GM18498 (cell line): ENCODE data around the gene USP22.

Source experiments
- ATAC-seq: cut with Tn5 transposase; IDR thresholded peaks from one replicate; pipeline ENCODE4 v1.9.1; 2021; ENCODE audit warnings: mild to moderate bottlenecking, moderate library complexity; ENCODE audit not compliant: unreplicated experiment

USP22 gene

GRCh38 chr17:21021208-21021803, 21.5 kb downstream of the USP22 start:
- no peak for ATAC-seq

DNA sequence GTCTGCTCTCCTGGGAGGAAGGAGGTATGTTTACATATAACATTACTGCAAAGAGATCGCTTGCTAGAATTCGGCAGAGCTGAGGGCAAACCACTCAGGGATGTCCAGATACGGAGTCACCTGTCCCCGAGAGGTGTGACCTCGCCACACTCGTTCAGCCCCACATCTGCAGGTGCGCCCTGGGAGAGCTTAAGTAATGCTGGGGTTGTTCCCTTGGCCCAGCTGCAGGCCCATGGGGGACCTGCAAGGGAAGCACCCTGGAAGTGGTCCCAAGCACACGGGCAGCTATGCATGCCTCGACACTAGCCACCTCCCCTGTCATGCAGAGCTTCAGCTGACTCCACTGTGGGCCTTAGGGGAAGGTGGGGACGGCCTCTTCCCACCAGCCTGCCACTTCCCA, 22.2 kb downstream of the USP22 start:
- no peak for ATAC-seq

DNA sequence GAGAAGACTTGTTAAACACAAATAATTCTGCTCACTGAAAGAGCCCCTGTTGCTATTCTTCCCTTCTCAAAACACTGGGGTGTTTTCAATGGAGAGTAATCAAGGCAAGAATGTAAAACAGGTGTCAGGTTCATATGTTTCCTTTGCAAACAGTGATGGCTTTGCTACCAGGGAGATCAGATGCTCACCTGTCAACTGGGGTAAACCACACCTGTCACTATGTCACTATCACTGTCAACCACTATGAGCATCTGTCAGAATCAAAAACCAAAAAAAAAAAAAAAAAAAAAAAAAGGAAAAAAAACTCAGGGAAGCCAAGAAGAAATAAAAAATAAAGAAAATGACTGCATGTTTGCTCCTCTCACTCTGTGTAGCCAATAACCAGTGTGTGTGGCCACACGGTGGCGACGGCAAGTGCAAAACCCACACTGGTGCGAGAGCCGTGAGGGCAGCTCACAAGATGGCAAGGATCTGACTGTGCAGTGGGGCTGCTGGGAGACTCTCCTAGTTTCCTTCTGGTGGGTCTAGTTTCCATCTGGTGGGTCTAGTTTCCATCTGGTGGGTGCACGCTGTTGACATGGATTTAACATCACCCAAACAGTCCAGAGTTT, 22.7 kb downstream of the USP22 start:
- no peak for ATAC-seq

GRCh38 chr17:21018894-21019293, 23.9 kb downstream of the USP22 start:
- ATAC-seq, result no peak

DNA sequence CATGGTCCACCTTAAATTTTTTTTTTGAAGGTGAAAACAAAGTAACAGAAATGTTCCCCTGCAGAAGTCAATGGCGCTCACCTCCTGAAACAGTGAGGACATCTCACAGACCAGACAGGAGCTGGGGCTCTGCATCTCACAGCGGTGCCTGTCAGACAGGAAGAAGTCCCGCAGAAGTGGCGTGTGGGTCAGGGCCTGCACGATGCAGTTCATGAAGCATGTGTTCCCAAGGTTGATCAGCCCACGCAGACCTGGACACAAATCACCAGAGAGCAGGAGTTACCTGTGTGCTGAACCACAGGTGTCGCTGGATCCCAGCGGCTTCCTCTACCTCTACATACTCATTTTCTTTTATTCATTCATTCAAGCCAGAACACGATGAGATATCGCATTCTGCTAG, 24.9 kb downstream of the USP22 start:
- no peak for ATAC-seq

DNA sequence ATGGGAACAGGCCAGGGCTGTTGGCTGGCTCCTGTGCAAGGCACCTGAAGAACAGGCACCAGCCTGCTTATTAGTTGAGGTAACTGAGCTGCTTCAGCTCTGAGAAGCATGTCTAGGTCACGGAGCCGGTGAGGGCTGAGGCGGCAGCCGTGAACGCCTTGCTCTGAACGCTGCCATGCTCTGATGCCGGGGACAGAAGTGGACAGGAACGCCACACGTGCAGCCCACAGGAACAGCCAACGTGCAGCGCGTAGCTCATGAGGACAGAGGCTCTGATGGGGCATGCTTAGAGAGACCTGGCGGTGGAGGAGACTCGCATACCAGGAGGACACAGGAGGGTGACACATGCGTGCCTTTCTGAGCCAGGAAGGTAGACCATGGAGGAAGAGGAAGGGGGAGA, 25.6 kb downstream of the USP22 start:
- ATAC-seq, result no peak

- ATAC-seq, result no peak
These were observed 26.0 kb downstream of the USP22 start for GRCh38 chr17:21016826-21017225.

DNA sequence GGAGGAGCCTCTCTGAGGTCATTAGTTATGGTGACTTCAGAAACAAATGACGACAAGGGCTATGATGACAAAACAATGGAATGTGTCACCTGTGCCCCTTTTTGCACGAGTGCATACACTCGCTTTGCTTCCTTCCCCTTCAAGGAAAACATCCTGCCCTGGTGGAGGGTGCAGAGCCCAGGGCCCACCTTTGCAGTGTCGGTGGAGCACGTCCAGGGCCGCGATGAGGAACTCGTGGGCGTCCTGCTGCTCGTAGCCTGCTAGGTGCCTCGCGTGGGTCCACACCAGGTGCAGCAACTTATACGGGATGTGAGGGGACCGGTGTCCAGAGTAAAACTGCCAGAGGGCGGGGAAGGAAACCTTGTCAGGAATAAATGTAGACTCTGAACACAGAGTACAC, 27.2 kb downstream of the USP22 start:
- ATAC-seq, result no peak

DNA sequence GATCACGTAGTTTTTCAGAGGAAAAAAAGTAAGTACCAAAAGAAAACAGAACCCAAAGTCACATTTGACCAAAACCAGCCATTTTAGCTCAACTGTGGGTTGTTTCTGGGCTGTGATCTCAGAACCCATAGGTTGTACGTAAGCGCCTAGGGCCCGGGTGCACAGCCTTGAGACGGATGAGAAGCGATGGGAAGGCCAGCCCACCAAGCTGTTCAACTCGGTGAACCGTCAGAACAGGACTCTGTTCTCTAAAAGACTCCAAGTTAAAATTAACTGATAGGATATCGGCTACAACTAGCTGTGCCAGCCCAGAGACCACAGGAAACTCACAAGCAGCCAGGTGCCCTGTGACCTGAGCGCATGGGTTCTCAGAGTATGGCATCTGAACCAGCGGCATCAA, 28.3 kb downstream of the USP22 start:
- no peak for ATAC-seq

DNA sequence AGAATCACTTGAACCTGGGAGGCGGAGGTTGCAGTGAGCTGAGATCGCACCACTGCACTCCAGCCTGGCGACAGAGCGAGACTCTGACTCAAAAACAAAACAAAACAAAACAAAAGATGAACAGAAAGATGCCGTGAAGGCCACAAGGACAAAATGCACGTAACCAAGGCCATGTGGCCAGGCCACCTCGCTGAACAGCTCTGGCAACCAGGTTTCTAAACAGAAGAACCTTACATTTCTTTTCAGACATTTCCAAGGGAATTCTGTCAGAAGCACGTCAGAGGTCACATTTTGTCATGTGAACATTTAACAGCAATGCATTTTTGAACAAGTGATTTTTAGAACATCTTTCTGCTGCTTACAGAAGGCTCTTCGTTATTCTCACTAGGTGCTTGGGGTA, 28.8 kb downstream of the USP22 start:
- no peak for ATAC-seq

DNA sequence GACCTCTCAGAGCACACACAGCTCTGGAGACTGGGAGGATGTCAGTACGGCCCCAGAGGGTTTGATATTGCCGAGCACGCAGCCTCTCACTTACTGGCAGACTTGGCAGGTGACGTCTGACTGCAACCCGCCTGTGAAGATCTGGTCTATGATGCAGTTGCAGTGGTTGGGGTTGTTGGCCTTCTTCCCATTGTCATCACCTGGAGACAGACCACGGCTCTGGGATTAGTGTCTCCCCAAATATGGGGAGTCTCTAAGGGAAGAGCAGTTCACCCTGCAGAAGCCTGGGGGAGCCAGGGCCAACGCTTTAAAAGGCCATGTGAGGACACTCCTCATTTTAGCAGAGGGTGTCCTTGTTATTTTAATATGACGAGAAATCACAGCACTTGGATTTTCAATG, 30.1 kb downstream of the USP22 start:
- no peak for ATAC-seq

- ATAC-seq, result no peak
These were observed 31.9 kb downstream of the USP22 start for GRCh38 chr17:21010705-21011596.

DNA sequence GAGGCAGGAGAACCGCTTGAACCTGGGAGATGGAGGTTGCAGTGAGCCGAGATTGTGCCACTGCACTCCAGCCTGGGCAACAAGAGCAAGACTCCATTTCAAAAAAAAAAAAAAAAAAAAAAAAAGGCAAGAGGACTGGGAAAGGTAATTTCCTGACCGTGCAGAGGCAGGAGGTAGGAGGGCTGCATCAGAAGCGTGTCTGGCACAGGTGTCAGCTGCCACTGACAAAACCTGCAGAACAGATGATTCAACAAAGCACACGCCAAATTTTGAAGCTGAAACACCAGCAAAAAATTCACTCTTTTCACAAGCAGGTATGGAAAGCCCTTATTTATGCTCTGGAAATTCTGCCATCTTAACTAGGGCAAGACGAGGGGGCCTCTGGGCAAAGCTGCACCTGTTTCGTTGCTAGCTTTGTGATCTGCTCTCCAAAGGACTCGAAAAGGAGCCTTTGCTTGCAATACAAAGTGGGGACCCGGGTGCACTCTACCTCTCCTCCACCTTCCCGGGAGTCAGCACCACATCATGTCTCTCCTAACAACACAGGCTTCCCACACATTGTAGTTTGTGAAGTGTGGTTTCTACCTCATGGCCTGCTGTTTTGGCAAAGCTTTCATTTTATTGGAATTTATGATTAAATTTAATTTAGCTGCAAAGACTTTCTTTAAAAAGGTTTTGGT, 33.7 kb downstream of the USP22 start:
- no peak for ATAC-seq

- no peak for ATAC-seq
These were observed 34.5 kb downstream of the USP22 start for GRCh38 chr17:21008160-21008915.

DNA sequence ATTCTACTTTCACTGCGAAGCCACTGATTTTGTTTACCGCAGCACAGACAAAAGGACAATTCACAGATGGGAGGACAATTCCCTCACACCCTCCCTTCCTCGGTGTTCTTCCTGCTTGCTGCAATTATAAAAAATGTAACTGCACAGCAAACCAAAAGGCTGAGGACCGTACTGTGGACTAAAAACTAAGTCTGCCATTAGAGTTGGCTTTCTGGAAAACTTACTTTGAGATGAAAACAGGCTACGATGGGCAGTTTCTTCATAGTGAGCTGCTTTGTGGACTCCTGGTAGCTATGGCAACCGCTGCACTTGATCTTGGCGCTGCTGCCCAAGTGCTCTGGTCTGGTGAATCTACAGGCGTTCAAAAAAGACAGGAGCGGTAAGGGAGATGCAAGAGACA, 35.2 kb downstream of the USP22 start:
- ATAC-seq, result no peak

- ATAC-seq, result no peak
These were observed 37.0 kb downstream of the USP22 start for GRCh38 chr17:21005803-21006202.

GRCh38 chr17:21005367-21005766, 37.4 kb downstream of the USP22 start:
- no peak for ATAC-seq

DNA sequence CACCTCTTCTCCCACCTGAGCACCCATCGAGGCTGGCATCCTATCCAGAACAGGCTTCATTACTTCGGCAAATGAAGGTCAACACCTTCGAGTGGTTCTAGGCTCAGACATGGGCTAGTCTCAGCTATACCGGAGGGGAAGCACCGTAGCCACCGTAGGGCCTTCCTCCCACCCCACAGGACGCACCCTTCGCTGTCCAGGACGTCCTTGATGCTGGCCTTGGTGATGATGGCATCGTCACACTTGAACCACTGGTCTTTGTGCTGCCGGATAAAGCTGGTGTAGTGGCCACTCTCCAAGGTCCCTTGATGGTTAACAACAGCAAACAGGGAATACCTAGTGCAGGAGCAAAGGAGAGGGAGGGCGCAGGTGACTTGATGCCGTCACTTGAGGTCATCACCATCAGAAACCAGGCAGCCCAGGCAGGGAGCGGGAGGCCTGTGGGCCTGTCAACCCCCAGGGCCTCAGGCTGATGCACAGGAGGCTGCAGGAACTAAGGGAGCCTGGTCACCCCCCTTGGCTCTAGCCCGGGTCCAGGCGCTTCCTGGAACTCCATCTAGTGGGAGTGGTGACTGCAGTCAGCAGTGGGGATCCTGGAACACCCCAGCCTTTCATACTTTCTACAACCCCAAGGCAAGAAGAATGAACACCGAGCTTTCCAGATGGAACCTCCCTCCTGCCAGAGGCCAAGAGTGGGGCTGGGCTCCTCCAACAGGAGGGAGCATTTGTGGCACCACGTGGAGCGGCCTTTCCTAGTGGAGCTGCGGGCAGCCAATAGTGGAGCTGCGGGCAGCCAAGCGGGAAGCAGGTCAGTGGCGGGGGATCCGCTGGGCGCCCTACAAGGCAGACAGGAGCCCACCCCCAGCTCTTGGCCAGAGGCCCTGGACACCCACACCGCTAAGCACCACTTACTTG, 38.5 kb downstream of the USP22 start:
- ATAC-seq, result no peak

GRCh38 chr17:21003007-21003621, 39.7 kb downstream of the USP22 start:
- no peak for ATAC-seq
